KBM-7 (cell line): ENCODE data around the gene PNPLA2.

Experiments used
- DNase-seq: peaks from one replicate; pipeline ENCODE4 v3.0.0-alpha.2; 2015
- in situ Hi-C: fragments of 300-500 bp; cut with MboI; formaldehyde crosslinking; loops from 2 replicates; pipeline ENCODE4 v1.14.3; 2020; ENCODE audit warnings: low sequenced_read_pairs, low pct_unique_long_range_greater_than_20kb, mixed read lengths

The PNPLA2 gene

DNA sequence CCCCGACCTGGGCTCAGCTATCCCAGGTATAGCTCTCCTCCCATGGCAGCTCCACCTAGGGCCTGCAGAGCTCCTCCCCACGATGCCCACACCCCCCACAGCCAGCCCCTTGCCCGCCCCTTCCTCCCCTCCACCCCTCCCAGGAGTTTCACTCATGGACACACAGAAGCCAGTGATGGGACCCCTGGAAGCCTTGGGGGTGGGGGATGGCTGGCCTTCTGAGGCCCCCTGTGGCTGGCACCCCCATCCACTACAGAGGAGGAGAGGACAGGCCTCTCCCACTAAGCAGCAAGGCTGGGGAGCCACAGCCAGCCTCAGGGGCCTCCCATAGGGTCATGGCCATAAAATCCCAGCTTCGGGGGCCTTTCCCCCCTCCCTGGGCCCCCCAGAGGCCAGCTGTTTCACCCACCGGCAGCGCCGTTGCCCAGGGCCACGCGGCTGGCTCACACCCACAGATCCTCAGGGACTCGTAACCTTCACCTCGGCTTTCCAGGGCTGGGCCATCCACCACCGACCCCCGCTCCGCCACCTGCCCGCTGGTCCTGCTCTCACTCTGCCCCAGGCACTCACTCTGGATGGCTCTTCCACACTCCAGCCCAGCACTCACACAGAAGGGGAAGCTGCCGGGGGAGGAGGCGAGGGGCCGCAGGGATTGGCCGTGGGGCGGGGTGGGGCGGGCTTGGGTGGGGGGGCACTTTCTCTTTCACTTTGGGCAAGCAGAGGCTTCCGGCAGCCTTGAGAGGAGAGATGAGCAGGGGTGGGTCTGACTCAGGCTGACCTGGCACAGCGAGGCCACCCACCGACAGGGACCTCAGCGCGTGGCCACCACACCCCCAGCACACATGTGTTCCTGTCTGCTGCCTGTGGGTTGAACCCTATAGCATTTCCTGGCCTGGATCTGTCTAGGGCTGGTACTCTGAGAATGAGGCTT, 22.8 kb upstream of the PNPLA2 start:
- in situ Hi-C loops: no loop called here
- peak; percentile 65 for DNase-seq

DNA sequence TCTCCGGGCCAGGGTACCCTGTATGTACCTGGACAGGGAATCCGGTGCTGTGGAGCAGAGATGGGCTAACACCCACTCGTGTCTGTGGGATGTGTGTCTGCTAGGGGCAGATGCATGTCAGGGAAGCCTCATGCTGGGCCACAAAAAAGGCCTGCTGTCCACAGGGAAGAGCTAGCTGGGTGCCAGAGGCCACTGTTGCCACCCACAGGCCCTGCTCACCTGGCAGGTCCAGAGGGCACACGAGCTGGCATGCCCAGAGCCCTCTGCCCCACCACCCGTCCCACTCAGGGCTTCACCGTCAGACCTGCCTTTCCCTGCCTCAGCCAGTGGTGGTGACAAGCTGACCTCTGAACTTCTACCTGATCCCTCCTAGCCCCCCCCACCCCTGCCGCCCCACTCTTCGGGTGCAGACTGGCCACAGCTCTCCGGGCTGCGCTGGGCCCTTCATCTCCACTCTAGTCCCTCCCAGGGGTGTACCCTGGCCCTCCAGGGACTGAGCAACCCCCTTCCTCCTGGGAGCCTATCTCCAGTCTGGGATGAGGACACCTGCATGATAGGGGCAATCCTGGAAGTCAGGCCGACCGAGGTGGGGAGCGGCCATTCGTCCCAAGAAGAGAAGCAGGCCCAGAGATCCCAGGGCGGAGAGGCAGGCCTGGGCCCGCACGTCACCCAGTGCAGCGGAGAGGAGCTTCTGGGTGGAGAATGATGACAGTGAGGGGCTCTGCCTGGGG, 22.0 kb upstream of the PNPLA2 start:
- in situ Hi-C loops: no loop called here
- DNase-seq: no peak

DNA sequence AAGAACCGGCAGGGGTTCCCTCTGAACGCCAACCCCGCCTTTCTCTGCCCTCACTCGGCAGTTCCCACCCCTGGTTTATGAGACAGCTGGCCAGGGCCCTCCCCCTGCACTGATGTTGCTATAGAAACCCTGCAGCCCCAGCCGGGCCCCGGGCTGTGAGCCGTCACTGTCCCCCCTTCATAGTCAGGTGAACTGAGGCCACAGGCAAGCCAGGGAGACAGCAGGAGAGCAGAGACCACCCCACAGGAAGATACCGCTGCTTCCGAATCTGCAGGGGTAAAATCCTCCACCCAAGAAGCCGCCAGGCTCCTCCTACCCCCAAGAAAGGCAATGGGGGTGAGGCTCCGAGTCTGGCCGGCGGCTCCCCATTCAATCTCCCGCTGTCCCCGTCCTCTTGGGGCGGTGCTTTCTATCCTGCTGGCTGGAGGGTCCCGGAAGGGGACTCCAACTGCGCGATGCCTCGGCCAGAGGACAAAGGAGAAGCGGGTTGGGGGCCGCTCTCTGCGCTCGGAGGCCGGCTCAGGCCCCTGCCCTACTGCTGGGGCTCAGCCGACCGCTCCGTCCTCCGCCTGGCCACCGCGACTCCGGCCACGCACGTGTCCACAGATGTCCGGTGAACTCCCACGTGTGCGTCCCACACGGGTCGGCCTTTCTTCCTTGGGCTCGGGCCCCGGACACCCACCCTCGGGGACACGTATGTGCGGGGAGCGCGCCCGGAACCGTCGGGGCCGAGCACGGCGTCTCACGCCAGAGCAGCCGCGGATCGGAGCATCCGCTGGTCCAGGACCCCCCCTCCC, 21.2 kb upstream of the PNPLA2 start:
- in situ Hi-C loops: no loop called here
- peak; percentile 82 for DNase-seq

DNA sequence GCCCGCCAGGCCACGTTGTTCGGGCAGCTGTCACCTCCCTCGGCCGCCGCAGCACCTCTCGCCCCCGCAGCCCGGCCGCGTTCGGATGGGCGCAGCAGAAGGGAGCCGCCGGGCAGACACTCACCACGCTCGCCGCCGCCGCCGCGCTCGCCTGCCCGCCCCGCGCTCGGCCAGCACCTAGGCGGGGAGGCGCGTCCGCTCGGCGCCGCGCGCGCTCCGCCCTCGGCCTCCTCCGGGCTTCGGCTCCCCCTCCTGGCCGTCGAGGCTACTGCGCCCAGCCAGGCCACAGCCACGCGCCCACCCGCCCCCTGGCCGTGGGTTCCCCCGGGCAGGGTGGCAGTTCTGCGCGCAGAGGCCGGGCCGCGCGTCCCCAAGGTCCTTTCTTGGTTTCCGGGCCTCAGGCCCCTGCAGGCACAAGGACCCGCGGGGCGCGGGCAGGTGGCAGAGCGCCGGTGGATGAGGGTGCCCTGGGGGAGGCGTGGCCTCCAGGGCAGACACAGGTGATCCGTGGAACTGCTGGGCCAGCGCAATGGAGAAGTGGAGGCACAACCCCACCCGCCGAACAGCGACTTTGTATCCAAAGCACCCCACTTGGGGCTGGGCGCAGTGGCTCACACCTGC, 20.5 kb upstream of the PNPLA2 start, which contains the start of gene SLC25A22:
Gene SLC25A22, minus strand, starts transcription at position 189 of the 621 bp plus-strand sequence. CDS start 3,275 bp downstream, outside the sequence.
- in situ Hi-C loops: no loop called here
- peak; percentile 79 for DNase-seq

DNA sequence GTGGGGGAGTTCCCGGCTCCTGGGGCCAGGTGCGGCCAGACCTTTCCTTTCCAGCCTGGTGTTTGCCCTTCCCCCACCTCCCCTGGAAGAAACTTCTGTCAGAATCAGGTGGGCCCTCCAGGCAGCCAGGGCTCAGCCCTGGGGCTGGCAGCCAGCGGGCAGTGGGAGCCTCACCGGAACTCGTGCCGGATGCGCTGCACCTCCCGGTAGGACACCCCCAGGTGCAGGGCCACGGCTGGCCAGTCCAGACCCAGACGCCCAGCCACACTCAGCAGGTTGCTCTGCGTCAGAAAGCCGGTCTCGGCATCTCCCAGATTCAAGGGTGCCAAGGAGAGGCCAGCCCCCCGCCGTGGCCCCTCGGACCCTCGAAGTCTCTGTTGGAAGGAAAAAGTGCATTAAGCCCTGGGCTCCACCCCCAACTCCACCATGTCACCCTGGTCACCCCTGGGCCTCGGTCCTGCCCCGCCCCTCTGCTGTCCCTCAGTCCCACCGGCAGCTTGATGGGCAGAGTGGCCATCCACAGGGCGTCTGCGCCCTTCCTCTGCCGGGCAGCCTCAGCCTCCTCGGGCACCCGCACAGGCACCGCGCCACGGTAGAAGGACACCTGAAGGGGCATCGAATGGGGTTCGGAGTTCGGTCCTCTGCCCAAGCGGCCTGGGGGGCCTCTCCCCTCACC, 18.9 kb upstream of the PNPLA2 start:
- DNase-seq: no peak
- in situ Hi-C loops: no loop called here

DNA sequence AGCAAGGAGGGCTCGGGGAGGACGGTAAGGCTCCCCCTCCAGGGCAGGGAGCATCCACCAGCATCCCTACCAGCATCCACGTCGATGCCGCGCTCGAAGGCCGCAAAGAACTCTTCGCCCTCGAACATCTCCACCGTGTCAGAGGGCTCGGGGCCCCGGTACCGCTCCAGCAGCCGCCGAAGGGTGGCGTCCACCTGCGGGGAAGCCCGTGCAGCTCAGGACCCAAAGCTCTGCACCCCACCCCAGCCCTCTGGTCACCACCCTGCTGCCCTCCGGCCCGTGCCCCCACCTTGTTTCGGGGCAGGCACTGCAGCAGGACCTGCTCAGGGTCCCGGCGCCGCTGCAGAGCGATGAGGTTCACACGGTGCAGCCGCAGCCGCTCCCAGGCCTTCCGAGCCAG, 18.2 kb upstream of the PNPLA2 start:
- in situ Hi-C loops: no loop called here
- DNase-seq: no peak

DNA sequence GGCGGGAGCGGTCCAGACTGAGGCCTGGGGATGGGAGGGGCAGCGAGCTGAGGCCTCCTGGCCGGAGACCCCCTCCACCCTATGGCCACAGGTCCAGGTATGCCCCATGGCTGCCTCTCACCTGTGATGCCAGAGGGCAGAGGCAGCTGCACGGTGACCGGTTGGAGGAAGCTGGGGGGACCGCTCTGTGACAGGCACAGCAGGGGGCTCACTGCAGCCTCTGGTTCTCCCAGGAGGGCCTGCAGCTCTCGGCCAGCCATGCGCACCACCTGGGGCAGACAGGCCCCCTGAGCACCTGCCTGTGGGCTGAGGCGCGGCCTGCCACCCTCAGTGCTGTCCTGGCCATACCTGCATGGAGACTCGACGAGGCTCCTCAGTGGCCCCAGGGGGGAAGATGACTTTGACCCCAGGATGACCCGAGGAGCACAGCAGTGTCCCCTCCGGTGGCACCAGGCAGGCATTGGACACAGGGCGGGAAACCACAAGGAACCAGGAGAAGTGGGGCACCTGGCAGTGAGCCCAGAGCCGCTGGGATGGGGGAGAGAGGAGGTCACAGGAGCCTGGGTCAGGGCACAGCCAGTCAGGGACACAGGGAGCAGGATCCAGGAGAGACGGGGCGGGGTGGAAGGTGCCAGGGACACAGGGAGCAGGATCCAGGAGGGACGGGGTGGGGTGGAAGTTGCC, 17.5 kb upstream of the PNPLA2 start:
- no peak for DNase-seq
- in situ Hi-C loops: no loop called here

DNA sequence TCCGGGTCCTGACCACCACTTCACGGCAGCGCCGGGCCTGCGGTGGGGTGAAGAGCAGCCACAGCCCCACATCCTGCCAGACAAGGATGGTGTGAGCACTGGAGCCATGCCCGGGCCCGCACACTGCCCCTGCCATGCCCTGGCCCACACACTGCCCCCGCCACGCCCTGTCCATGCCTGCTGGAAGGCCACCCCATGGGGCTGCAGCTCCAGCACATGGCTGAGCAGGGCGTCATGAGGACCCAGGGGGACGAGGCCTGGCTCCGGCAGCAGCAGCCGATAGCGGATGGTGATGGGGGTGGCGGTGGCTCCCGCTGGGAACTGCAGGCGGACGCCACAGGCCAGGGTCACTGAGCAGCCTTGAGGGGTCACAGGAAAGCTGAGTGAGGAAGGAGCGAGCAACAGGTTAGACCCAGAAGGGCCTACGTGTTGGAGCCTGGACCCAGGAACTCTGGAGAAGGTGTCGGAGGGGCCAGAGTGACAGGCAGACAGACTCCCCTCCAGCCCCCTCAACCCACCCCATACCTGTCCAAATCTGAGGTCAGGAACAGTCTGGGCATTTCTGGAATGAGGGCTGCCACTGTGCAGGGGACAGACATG, 16.6 kb upstream of the PNPLA2 start:
- no peak for DNase-seq
- in situ Hi-C loops: no loop called here

DNA sequence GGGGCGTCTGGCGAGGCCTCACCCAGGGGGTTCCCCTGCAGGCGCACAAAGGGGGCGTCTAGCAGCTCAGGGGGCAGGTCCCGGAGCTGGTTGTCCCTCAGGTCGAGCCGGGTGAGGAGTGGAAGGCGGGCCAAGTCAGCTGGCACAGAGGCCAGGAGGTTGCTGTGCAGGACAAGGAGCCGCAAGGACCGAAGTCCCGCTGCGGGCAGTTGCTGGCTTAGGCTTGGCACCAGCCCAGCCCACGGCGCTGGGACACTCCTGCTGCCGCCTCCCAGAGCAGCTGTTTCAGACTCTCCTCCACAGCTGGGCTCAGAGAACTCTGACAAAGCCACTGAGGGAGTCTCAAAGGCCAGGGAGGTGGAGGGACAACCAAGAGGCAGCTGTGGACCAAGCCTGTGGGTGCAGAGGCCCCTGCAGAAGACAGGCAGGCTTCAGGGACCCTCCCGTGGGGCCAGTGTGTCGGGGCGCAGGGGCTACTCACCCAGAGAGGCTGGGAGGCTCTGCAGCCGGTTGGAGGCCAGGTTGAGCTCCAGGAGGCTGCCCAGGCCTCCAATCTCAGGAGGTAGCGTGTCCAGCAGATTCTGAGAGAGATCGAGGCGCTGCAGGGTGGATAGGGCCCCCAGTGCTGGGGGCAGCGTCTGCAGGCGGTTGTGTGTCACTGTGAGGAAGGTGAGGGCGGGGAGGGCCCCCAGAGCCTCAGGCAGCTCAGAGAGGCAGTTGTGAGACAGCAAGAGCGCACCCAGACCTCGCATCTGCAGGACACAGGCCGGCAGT, 15.8 kb upstream of the PNPLA2 start:
- in situ Hi-C loops: no loop called here

DNA sequence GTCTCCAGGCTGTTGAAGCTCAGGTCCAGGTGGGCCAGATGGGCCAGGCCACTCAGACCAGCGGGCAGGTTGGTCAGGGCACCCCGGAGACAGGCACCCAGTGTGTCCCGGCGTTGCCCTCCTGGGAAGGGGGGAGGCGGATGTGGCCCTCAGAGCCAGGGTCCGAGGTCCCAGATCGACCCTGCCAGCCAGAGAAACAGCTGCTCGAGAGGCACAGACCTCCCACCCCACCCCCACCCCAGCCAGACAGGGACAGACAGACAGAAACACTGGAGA, 15.3 kb upstream of the PNPLA2 start:
- no peak for DNase-seq
- in situ Hi-C loops: no loop called here

More for the DNA sequence above, 15.8 kb upstream of the PNPLA2 start:
- no peak for DNase-seq

DNA sequence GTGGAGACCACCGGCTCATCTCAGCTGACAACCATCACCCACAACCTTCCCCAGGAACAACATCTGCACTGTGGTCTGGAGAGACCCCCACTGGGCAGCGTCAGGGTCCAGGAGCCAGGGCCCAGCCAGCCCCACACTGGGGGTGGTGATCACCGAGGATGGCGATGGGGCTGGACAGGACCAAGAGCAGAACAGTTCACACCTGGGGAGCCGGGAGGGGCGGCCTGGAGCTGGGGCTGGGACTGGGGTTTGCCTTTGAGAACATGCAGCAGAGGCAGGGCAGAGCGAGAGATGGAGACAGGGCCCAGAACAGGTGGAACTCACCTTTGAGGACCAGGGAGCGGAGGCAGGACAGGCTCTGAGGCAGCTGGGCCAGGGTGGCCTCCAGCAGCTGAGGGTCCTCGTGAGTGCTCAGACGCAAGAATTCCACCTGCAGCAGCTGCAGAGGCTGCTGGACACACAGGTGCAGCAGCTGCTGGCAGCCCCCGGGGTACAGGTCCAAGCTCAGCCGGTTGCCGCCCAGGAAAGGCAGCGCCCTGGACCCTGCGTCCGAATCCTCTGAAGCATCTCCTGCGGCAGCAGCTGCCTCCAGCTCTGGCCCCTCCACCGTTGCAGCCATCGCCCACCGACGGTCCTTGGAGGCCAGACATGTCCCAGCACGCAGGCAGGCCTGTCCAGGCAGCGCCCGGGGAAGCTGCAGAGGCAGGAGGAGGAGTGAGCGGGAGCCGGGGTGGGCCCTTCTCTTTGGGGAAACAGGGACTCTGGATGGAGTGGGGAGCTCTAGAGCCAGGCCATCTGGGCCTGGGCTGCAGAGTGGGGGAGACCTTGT, 14.7 kb upstream of the PNPLA2 start:
- DNase-seq: peak; percentile 47
- in situ Hi-C loops: no loop called here

DNA sequence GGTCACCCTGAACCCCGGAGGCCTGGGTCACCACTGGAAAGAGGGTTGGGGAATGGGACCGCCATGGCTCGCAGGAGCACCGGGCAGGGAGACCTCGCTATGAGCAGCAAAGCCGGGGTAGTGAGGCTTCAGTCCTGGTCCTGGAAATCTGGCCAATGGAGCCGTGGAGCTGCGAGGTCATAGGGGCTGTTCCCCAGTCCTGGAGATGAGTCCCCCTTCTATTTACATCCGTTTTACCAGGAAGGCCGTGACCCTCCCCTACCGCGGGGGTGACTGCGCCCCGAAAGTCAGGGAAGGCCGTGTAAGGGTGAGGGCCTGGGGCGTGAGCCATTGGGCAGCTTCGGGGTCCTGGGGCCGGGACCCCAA, 14.1 kb upstream of the PNPLA2 start:
- in situ Hi-C loops: no loop called here
- no peak for DNase-seq

DNA sequence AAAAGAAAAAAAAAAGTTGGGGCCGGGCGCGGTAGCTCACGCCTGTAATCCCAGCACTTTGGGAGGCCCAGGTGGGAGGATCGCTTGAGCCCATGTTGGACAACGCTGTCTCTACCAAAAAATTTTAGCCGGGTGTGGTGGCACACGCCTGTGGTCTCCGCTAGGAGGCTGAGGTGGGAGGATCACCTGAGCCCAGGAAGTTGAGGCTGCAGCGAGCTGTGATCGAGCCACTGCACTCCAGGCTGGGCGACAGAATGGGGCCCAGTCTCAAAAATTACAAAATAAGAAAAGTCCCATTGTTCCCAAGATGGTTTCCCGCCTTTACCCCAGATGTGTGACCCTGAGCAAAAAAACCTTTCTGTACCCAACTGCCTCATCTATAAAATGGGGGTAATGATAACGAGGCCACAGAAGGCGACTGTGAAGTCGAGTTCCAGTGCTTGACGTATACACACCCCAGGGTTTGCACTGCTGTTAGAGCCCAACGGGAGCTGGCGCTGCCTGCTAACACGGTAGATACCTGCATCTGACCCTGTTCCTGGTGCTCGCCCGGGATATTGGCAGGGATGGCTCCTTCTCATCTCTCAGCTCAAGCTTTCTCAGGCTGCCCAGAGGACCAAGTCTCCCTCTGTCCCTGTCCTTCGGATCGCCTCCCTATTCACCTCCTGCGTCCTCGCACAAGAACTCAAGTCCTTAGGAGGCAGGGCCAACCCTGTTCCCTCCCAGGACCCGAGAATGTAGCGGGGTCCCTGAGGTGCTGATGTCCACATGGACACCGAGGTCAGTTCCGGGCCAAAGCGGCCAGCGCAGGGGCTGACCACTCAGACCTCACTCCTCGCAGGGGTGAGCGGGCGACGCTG, 10.1 kb upstream of the PNPLA2 start:
- in situ Hi-C loops: no loop called here
- no peak for DNase-seq

DNA sequence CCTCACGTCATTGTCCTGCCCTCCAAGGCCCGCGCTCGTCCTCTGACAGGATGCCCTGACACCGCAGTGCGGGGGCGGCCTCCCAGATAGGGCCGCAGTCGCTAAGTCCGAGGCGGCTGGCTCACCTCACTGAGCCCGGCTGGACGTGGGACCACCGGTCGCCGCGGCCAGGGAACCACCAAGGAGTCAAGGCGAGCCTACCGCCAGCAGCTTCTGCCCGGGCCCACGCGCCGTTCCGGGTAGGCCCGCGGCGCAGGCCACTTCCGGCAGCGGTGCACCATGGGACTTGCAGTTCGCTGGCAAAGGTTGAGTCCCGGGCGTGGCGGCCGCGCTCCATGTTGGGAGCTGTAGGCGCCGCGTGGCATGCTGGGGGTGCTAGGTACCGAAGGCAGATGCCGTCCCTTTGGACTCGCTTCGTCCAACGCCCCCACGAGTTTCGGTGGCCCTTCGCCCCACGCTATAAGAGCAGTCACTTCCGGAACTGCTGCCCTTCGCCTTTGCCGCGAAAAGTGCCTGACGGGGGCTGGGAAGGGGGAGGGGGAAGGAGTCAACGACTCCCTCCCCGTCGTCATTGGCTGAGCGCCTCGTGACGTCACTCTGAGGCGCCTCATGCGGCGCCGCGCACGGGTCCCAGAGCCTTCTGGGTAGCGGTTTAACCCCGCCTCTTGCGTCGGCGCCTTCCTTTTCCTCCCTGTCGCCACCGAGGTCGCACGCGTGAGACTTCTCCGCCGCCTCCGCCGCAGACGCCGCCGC, 9.3 kb upstream of the PNPLA2 start, which contains the start of gene RPLP2:
Gene RPLP2, plus strand, starts transcription at position 681 of the 753 bp plus-strand sequence. CDS start 268 bp downstream, outside the sequence.
- peak; percentile 97 for DNase-seq
- in situ Hi-C loops: no loop called here

DNA sequence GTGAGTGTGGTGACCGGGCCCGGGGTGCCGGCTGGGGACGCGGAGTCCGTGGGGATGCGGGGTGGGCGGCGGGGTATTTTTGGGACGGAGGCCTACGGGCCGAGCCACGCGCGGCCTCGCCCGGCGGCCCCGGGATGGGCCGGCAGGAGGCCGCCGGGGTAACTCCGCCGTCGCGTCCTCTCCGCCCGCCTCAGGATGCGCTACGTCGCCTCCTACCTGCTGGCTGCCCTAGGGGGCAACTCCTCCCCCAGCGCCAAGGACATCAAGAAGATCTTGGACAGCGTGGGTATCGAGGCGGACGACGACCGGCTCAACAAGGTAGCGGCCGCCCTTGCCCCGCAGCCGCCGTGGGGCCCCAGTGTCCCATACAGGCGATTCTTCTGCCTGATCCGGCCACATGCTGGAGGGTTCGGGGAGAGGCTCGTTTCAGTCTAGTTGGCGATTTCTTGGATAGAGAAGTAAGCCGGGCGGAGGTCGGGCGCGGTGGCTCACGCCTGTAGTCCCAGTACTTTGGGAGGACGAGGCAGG, 8.6 kb upstream of the PNPLA2 start:
- DNase-seq: no peak
- in situ Hi-C loops: no loop called here
